Thymus (tissue), 11 donors: ENCODE data around the gene DPEP2NB. TPM values are rescaled to one million over a fixed set of nuclear protein-coding genes. Genes with fewer than 3 reads are reported as not detected.
"Not testable (repeated sequence)": the region's sequence is repeated elsewhere in the genome, so short reads cannot be mapped to it uniquely, and the experiment has no call there.

ENCODE experiments used
- DNase-seq, 9 donors: peaks; one replicate each; pipeline ENCODE4 v3.0.0-alpha.2; 2013; ENCODE audit warnings: low spot score in 9 of 9, low read depth in 6 of 9, missing footprints in 1 of 9
- H3K27ac ChIP-seq, 2 donors: one replicate each; pipeline ENCODE4 v1.5.1; 2013; ENCODE audit warnings: control low read depth in 1 of 2, low read depth in 1 of 2, low read length in 1 of 2, mild to moderate bottlenecking in 1 of 2, moderate library complexity in 1 of 2
- H3K27me3 ChIP-seq, 2 donors: one replicate each; pipeline ENCODE4 v1.5.1; 2013; ENCODE audit warnings: low read length in 1 of 2; ENCODE audit not compliant: control insufficient read depth in 2 of 2, insufficient read depth in 1 of 2
- H3K36me3 ChIP-seq, 2 donors: one replicate each; pipeline ENCODE4 v1.5.1; 2013; ENCODE audit warnings: low read length in 1 of 2, mild to moderate bottlenecking in 1 of 2, moderate library complexity in 1 of 2; ENCODE audit not compliant: control insufficient read depth in 2 of 2, insufficient read depth in 2 of 2
- H3K4me1 ChIP-seq, 2 donors: one replicate each; pipeline ENCODE4 v1.5.1; 2013; ENCODE audit warnings: low read length in 2 of 2; ENCODE audit not compliant: control insufficient read depth in 2 of 2, insufficient read depth in 2 of 2
- H3K4me3 ChIP-seq, 2 donors: one replicate each; pipeline ENCODE4 v1.5.1; 2013; ENCODE audit warnings: low read length in 2 of 2, control low read depth in 1 of 2, mild to moderate bottlenecking in 1 of 2
- H3K9me3 ChIP-seq, 2 donors: one replicate each; pipeline ENCODE4 v1.5.1; 2013; ENCODE audit warnings: low read length in 1 of 2, mild to moderate bottlenecking in 1 of 2; ENCODE audit not compliant: control insufficient read depth in 2 of 2, insufficient read depth in 1 of 2
- WGBS: extraction: QIAGEN DNeasy Blood & Tissue Kit; methylation state at CpG from one replicate; pipeline ENCODE4 v1.1.7; 2013; 5-methylcytosine and 5-hydroxymethylcytosine counted together
- polyA plus RNA-seq: library from polyadenylated mRNA; stranded (reverse); fragments of 200-250 nt; gene quantifications from one replicate; pipeline ENCODE4 v1.2.3, GENCODE V29; 2013
- total RNA-seq: library from RNA; stranded (reverse); fragments of 120-200 nt; gene quantifications from one replicate; pipeline ENCODE4 v1.2.4, GENCODE V29; 2013
- donor health status: healthy.

The DPEP2NB gene
- total and polyA plus RNA-seq, 2 donors = 0.18 TPM; not detected in 1

DNA sequence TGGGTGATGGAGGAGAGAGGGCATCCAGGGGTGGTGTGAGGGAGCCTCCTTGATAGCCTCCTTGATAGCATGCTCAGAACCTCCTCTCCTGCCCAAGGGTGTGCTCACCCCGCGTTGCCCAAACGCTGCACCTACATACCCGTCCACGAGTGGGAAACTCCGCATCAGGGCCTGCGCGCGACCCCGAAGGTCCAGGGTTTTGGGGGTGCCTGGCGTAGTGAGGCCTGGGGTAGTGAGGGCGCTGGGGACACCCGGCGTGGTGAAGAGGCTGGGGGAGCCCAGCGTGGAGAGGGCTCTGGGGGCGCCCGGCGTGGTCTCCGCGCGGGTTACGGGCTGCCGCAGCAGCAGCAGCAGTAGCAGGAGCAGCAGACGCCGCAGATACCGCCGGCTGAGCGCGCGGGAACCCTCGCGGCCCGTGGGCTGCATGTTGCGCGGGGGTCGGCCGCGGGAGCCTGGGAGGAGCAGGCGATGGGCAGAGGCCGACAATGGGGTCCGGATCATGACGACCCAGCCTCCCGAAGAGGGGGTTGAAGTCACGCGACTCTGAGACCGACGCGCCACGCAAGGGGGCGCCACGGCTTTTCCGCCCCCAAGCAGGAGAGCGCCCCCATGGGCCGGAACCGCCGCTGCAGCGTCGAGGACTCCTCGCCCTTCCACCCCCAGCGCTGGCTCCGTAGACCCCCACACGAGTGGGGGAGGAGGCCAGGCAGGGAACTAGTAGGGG is 35.6 kb downstream of the DPEP2NB start, which contains the start of gene DPEP3:
Gene DPEP3 (minus strand): TSS at position 545 of the 724 bp plus-strand sequence. CDS start 119 bp downstream, at position 426.
- Histone ChIP-seq H3K4me1 (peaks cover 7 to 24% of the 10 kb centered on the region in 2 donors), H3K9me3 (peaks cover 0 to 4% of the 10 kb centered on the region in 2 donors), H3K36me3 (no peaks in the 10 kb centered on the region), H3K27ac (no peak within 1 kb of the TSS), H3K27me3 (peaks cover 0 to 17% of the 10 kb centered on the region in 2 donors), H3K4me3 (no peak within 1 kb of the TSS)
- WGBS = 75% methylated on average over 62 of the region's 62 CpGs
- peak in 1 of 9 donors; percentile 28 for DNase-seq

- no peak overlapping the region for H3K27ac ChIP-seq
- no peak overlapping the region for H3K4me3 ChIP-seq
- H3K4me1 ChIP-seq = peaks cover 0 to 5% of the 10 kb centered on the region in 2 donors
- DNase-seq = no peak
- no peaks in the 10 kb centered on the region for H3K36me3 ChIP-seq
- no peaks in the 10 kb centered on the region for H3K9me3 ChIP-seq
- H3K27me3 ChIP-seq = peaks cover 0 to 17% of the 10 kb centered on the region in 2 donors
- WGBS = 96% methylated on average over 9 of the region's 9 CpGs
These were observed 38.1 kb downstream of the DPEP2NB start for GRCh38 chr16:67977469-67978227.

- WGBS = 85% methylated on average over 5 of the region's 5 CpGs
These were observed 38.7 kb downstream of the DPEP2NB start for GRCh38 chr16:67977005-67977404.

DNA sequence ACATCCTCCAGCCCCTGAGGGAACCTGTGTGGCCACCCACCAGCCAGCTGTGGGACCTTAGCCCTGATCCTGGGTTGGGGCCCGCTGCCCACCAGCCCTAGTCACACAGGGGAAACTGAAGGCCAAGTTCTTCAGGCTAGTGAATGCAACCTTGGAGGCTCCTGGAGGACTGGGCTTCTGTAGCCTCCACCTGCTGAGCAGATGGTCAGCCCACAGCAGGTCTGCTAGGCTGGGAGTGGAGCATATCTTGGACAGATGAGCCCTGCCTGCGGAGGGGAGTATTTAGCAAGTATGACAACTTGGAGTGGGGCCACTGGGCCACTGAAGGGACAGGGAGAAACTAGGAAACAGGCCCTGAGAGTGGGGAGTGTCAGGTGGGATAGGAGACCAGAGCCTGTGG is 39.5 kb downstream of the DPEP2NB start:
- H3K27ac ChIP-seq = no peak overlapping the region

More at GRCh38 chr16:67977005-67977404, 38.7 kb downstream of the DPEP2NB start:
- Histone ChIP-seq H3K4me3 (no peak overlapping the region), H3K9me3 (no peaks in the 10 kb centered on the region), H3K27ac (no peak overlapping the region), H3K4me1 (peaks cover 0 to 5% of the 10 kb centered on the region in 2 donors), H3K27me3 (peaks cover 0 to 17% of the 10 kb centered on the region in 2 donors), H3K36me3 (no peaks in the 10 kb centered on the region)
- DNase-seq = no peak

GRCh38 chr16:67975321-67976105 is 40.2 kb downstream of the DPEP2NB start:
- Histone ChIP-seq H3K9me3 (no peaks in the 10 kb centered on the region), H3K27me3 (peaks cover 0 to 16% of the 10 kb centered on the region in 2 donors), H3K27ac (no peak overlapping the region), H3K36me3 (no peaks in the 10 kb centered on the region), H3K4me1 (peaks cover 0 to 5% of the 10 kb centered on the region in 2 donors), H3K4me3 (no peak overlapping the region)
- DNase-seq = no peak
- 85% methylated on average over 14 of the region's 14 CpGs for WGBS

More for the DNA sequence above, 39.5 kb downstream of the DPEP2NB start:
- 97% methylated on average over 2 of the region's 2 CpGs for WGBS
- peaks cover 0 to 5% of the 10 kb centered on the region in 2 donors for H3K4me1 ChIP-seq
- H3K36me3 ChIP-seq = no peaks in the 10 kb centered on the region
- no peaks in the 10 kb centered on the region for H3K9me3 ChIP-seq
- no peak overlapping the region for H3K4me3 ChIP-seq
- H3K27me3 ChIP-seq = peaks cover 0 to 17% of the 10 kb centered on the region in 2 donors
- DNase-seq = no peak

GRCh38 chr16:67972285-67972684 is 43.4 kb downstream of the DPEP2NB start:
- DNase-seq, H3K27ac ChIP-seq, H3K36me3 ChIP-seq, H3K9me3 ChIP-seq, H3K4me3 ChIP-seq, H3K27me3 ChIP-seq: not testable (repeated sequence)
- 98% methylated on average over 7 of the region's 7 CpGs for WGBS
- H3K4me1 ChIP-seq = peaks cover 8 to 18% of the 10 kb centered on the region in 2 donors

- H3K27ac ChIP-seq = no peak overlapping the region
- H3K9me3 ChIP-seq = no peaks in the 10 kb centered on the region
- H3K4me1 ChIP-seq = peaks cover 19 to 30% of the 10 kb centered on the region in 2 donors
- DNase-seq = no peak
- WGBS = 93% methylated on average over 9 of the region's 9 CpGs
- no peaks in the 10 kb centered on the region for H3K36me3 ChIP-seq
- peaks cover 0 to 4% of the 10 kb centered on the region in 2 donors for H3K27me3 ChIP-seq
- no peak overlapping the region for H3K4me3 ChIP-seq
These were observed 44.6 kb downstream of the DPEP2NB start for GRCh38 chr16:67971111-67971510.

- Histone ChIP-seq H3K4me3 (peak overlapping the region; percentile 55 to 79), H3K27ac (peak overlapping the region; percentile 72 to 88), H3K27me3 (no peaks in the 10 kb centered on the region), H3K36me3 (peaks cover 0 to 3% of the 10 kb centered on the region in 2 donors), H3K4me1 (peaks cover 35 to 41% of the 10 kb centered on the region in 2 donors), H3K9me3 (no peaks in the 10 kb centered on the region)
- DNase-seq = peak in 1 of 9 donors; percentile 56
- WGBS = 60% methylated on average over 40 of the region's 40 CpGs
These were observed 46.3 kb downstream of the DPEP2NB start for GRCh38 chr16:67969254-67970039.
